ENCODE results near the gene GLUL.

The GLUL gene

GRCh38 chr1:182388392-182389134, 3.0 kb downstream of the GLUL start:
- TF ChIP-seq CTCF (IDR thresholded peaks at IDR 0.05; ENCODE audit: low read depth, low read length, missing control alignments), result no peak
- in situ Hi-C loops (cut with HindIII; ENCODE audit: low sequenced_read_pairs), result no loop called here
- peak overlapping the region; percentile 95 for H3K4me3 ChIP-seq (ENCODE audit: low read depth, low read length)
- DNase-seq (ENCODE audit: low read depth), result no peak

GRCh38 chr1:182387566-182387965, 4.0 kb downstream of the GLUL start:
- no peak for TF ChIP-seq CTCF (IDR thresholded peaks at IDR 0.05; ENCODE audit: low read depth, low read length, missing control alignments)
- no peak for DNase-seq (ENCODE audit: low read depth)
- no peak overlapping the region for H3K4me3 ChIP-seq (ENCODE audit: low read depth, low read length)
- in situ Hi-C loops (cut with HindIII; ENCODE audit: low sequenced_read_pairs), result no loop called here

- DNase-seq (ENCODE audit: low read depth), result no peak
- no peak for TF ChIP-seq CTCF (IDR thresholded peaks at IDR 0.05; ENCODE audit: low read depth, low read length, missing control alignments)
- H3K4me3 ChIP-seq (ENCODE audit: low read depth, low read length), result no peak overlapping the region
- in situ Hi-C loops (cut with HindIII; ENCODE audit: low sequenced_read_pairs), result no loop called here
Measured at GRCh38 chr1:182386980-182387379, 4.6 kb downstream of the GLUL start.

- no peak for TF ChIP-seq CTCF (IDR thresholded peaks at IDR 0.05; ENCODE audit: low read depth, low read length, missing control alignments)
- H3K4me3 ChIP-seq (ENCODE audit: low read depth, low read length), result no peak overlapping the region
- DNase-seq (ENCODE audit: low read depth), result no peak
- in situ Hi-C loops (cut with HindIII; ENCODE audit: low sequenced_read_pairs), result no loop called here
Measured at GRCh38 chr1:182385885-182386853, 5.4 kb downstream of the GLUL start.

- H3K4me3 ChIP-seq (ENCODE audit: low read depth, low read length), result no peak overlapping the region
- in situ Hi-C loops (cut with HindIII; ENCODE audit: low sequenced_read_pairs), result no loop called here
- no peak for TF ChIP-seq CTCF (IDR thresholded peaks at IDR 0.05; ENCODE audit: low read depth, low read length, missing control alignments)
- DNase-seq (ENCODE audit: low read depth), result no peak
Measured at GRCh38 chr1:182384387-182384960, 7.1 kb downstream of the GLUL start.

- H3K4me3 ChIP-seq (ENCODE audit: low read depth, low read length), result no peak overlapping the region
- no peak for DNase-seq (ENCODE audit: low read depth)
- TF ChIP-seq CTCF (IDR thresholded peaks at IDR 0.05; ENCODE audit: low read depth, low read length, missing control alignments), result no peak
- in situ Hi-C loops (cut with HindIII; ENCODE audit: low sequenced_read_pairs), result no loop called here
Measured at GRCh38 chr1:182383934-182384333, 7.7 kb downstream of the GLUL start.

Data from astrocyte of the cerebellum (primary cell).